ENCODE data around the gene TGFBR3. TPM values are rescaled to one million over a fixed set of nuclear protein-coding genes. Genes with fewer than 3 reads are reported as not detected.

The TGFBR3 gene
- total and polyA plus RNA-seq, 2 of the 13 experiments (the other 11 are each of a cell fraction or from before 2014, with no cell fraction given): 76.5 to 195 TPM

GRCh38 chr1:91827459-91828321 is 58.3 kb downstream of the TGFBR3 start (continued):
- no peak for TF ChIP-seq ZBTB7A (CRISPR knock-in tag; IDR thresholded peaks at IDR 0.05)
- TF ChIP-seq TEAD3 (CRISPR knock-in tag; optimal IDR thresholded peaks at IDR 0.05; ENCODE audit: borderline replicate concordance): peak; percentile 81
- TF ChIP-seq ZNF513 (CRISPR knock-in tag; conservative IDR thresholded peaks at IDR 0.05): no peak
- no peak for TF ChIP-seq ZNF275 (CRISPR knock-in tag; IDR thresholded peaks at IDR 0.05; ENCODE audit: borderline replicate concordance)
- TF ChIP-seq, protein P1, sequence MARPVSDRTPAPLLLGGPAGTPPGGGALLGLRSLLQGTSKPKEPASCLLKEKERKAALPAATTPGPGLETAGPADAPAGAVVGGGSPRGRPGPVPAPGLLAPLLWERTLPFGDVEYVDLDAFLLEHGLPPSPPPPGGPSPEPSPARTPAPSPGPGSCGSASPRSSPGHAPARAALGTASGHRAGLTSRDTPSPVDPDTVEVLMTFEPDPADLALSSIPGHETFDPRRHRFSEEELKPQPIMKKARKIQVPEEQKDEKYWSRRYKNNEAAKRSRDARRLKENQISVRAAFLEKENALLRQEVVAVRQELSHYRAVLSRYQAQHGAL (CRISPR knock-in tag; IDR thresholded peaks at IDR 0.05; ENCODE audit: not compliant biosample characterization): no peak
- peak; percentile 92 for TF ChIP-seq ONECUT2 (CRISPR knock-in tag; IDR thresholded peaks at IDR 0.05)
- TF ChIP-seq ZNF781 (CRISPR knock-in tag; IDR thresholded peaks at IDR 0.05; ENCODE audit: borderline replicate concordance, not compliant biosample characterization): no peak
- TF ChIP-seq BORCS8-MEF2B (CRISPR knock-in tag; IDR thresholded peaks at IDR 0.05): no peak
- no peak for TF ChIP-seq TARDBP (CRISPR knock-in tag; IDR thresholded peaks at IDR 0.05)
- TF ChIP-seq, protein P2, sequence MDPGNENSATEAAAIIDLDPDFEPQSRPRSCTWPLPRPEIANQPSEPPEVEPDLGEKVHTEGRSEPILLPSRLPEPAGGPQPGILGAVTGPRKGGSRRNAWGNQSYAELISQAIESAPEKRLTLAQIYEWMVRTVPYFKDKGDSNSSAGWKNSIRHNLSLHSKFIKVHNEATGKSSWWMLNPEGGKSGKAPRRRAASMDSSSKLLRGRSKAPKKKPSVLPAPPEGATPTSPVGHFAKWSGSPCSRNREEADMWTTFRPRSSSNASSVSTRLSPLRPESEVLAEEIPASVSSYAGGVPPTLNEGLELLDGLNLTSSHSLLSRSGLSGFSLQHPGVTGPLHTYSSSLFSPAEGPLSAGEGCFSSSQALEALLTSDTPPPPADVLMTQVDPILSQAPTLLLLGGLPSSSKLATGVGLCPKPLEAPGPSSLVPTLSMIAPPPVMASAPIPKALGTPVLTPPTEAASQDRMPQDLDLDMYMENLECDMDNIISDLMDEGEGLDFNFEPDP (CRISPR knock-in tag; conservative IDR thresholded peaks at IDR 0.05): no peak
- no peak for TF ChIP-seq ZNF225 (CRISPR knock-in tag; IDR thresholded peaks at IDR 0.05)
- peak; percentile 64; the same call in 1 of the 2 replicates for TF ChIP-seq ZNF788 (CRISPR knock-in tag; IDR thresholded peaks at IDR 0.05; ENCODE audit: borderline replicate concordance)
- TF ChIP-seq, protein P3, sequence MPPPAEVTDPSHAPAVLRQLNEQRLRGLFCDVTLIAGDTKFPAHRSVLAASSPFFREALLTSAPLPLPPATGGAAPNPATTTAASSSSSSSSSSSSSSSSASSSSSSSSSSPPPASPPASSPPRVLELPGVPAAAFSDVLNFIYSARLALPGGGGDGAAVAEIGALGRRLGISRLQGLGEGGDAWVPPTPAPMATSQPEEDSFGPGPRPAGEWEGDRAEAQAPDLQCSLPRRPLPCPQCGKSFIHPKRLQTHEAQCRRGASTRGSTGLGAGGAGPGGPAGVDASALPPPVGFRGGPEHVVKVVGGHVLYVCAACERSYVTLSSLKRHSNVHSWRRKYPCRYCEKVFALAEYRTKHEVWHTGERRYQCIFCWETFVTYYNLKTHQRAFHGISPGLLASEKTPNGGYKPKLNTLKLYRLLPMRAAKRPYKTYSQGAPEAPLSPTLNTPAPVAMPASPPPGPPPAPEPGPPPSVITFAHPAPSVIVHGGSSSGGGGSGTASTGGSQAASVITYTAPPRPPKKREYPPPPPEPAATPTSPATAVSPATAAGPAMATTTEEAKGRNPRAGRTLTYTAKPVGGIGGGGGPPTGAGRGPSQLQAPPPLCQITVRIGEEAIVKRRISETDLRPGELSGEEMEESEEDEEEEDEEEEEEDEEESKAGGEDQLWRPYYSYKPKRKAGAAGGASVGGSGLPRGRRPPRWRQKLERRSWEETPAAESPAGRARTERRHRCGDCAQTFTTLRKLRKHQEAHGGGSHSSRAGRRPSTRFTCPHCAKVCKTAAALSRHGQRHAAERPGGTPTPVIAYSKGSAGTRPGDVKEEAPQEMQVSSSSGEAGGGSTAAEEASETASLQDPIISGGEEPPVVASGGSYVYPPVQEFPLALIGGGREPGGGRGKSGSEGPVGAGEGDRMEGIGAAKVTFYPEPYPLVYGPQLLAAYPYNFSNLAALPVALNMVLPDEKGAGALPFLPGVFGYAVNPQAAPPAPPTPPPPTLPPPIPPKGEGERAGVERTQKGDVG (CRISPR knock-in tag; IDR thresholded peaks at IDR 0.05; ENCODE audit: borderline replicate concordance): no peak
- peak in 1 of 2 experiments; percentile 52; a peak in 1 of 4 replicates for TF ChIP-seq REST (IDR thresholded peaks at IDR 0.05; ENCODE audit: borderline replicate concordance in 1 of 2, low read depth in 1 of 2, low read length in 2 of 2)
- TF ChIP-seq MAF1 (CRISPR knock-in tag; IDR thresholded peaks at IDR 0.05; ENCODE audit: borderline replicate concordance): no peak
